SK-N-SH (cell line): ENCODE results near the gene PI3. TPM values are rescaled to one million over a fixed set of nuclear protein-coding genes. Genes with fewer than 3 reads are reported as not detected.

Experiments used
- CTCF ChIA-PET: fragments of 300-600, 350-600 bp; formaldehyde crosslinking; extraction: SDS; loops from one replicate; lab custom pipeline; 2021; lab: Yijun Ruan, JAX
- POLR2A ChIA-PET: fragments of 350-600 bp; sonication (Branson Sonifier 250); formaldehyde crosslinking; extraction: SDS; loops from one replicate; lab custom pipeline; 2020; ENCODE audit warnings: antibody characterized with exemption, inconsistent platforms; lab: Yijun Ruan, JAX
- DNase-seq: peaks from one replicate; pipeline ENCODE4 v3.0.0; 2012
- H2AFZ ChIP-seq: fragments of 200-600 bp; sonication (generic); 2 replicates; pipeline ENCODE4 v1.8.1; 2016; ENCODE audit warnings: antibody characterized with exemption, mild to moderate bottlenecking, low read depth
- H3F3A ChIP-seq: fragments of 200-600 bp; sonication (generic); replicated peaks from 2 replicates; pipeline ENCODE3; 2016; ENCODE audit warnings: antibody characterized with exemption, mild to moderate bottlenecking; ENCODE audit not compliant: insufficient read depth
- H3K27ac ChIP-seq, 2 experiments: fragments of 200-500 bp in 1 of 2; fragments of 200-600 bp in 1 of 2; sonication (Bioruptor generic) in 1 of 2; sonication (generic), shearing (Covaris generic) in 1 of 2; 2 replicates each; pipeline versions ENCODE4 v1.5.1 to v1.6.1; 2014 to 2016; ENCODE audit warnings: low read depth in 2 of 2, inconsistent platforms in 1 of 2, low read length in 1 of 2, mild to moderate bottlenecking in 1 of 2, mixed read lengths in 1 of 2
- H3K27me3 ChIP-seq: fragments of 200-600 bp; sonication (generic), shearing (Covaris generic); 2 replicates; pipeline ENCODE4 v1.6.1; 2016; ENCODE audit warnings: mixed run types; ENCODE audit not compliant: insufficient read depth
- H3K36me3 ChIP-seq, 2 experiments: fragments of 200-500 bp in 1 of 2; fragments of 200-600 bp in 1 of 2; sonication (Bioruptor generic) in 1 of 2; sonication (generic) in 1 of 2; replicated peaks in 1 of 2; 2 replicates each; pipeline versions ENCODE3 to v1.5.1; 2014 to 2016; ENCODE audit warnings: low read length in 1 of 2, mild to moderate bottlenecking in 1 of 2; ENCODE audit not compliant: insufficient read depth in 2 of 2, control insufficient read depth in 1 of 2
- H3K4me1 ChIP-seq, 2 experiments: fragments of 200-500 bp in 1 of 2; fragments of 200-600 bp in 1 of 2; sonication (Bioruptor generic) in 1 of 2; sonication (generic), shearing (Covaris generic) in 1 of 2; 2 replicates each; pipeline versions ENCODE4 v1.5.1 to v1.6.1; 2014 to 2016; ENCODE audit warnings: low read depth in 1 of 2, low read length in 1 of 2, mixed run types in 1 of 2; ENCODE audit not compliant: insufficient read depth in 2 of 2, control insufficient read depth in 1 of 2
- H3K4me2 ChIP-seq: fragments of 200-600 bp; sonication (generic), shearing (Covaris generic); 2 replicates; pipeline ENCODE4 v1.6.1; 2017; ENCODE audit warnings: mixed run types
- H3K4me3 ChIP-seq, 2 experiments: fragments of 200-500 bp in 1 of 2; fragments of 200-600 bp in 1 of 2; sonication (Bioruptor generic) in 1 of 2; sonication (generic), shearing (Covaris generic) in 1 of 2; 2 replicates each; pipeline versions ENCODE4 v1.5.1 to v1.8.1; 2014 to 2016; ENCODE audit warnings: low read depth in 2 of 2, inconsistent platforms in 1 of 2, low read length in 1 of 2, mild to moderate bottlenecking in 1 of 2, mixed read lengths in 1 of 2, moderate library complexity in 1 of 2
- H3K79me2 ChIP-seq: fragments of 200-600 bp; sonication (generic); 2 replicates; pipeline ENCODE4 v1.8.1; 2017; ENCODE audit warnings: mild to moderate bottlenecking; ENCODE audit not compliant: insufficient read depth
- H3K9ac ChIP-seq: fragments of 200-600 bp; sonication (generic); 2 replicates; pipeline ENCODE4 v1.6.1; 2017; ENCODE audit warnings: mixed run types
- H3K9me2 ChIP-seq: fragments of 200-600 bp; sonication (generic); 2 replicates; pipeline ENCODE4 v1.6.1; 2017; ENCODE audit warnings: mixed run types
- H3K9me3 ChIP-seq: fragments of 200-600 bp; sonication (generic); 2 replicates; pipeline ENCODE4 v1.6.1; 2017; ENCODE audit warnings: mixed run types, mild to moderate bottlenecking, moderate library complexity
- H4K20me1 ChIP-seq: fragments of 200-600 bp; sonication (generic); 2 replicates; pipeline ENCODE4 v1.6.1; 2017; ENCODE audit warnings: mild to moderate bottlenecking, mixed run types; ENCODE audit not compliant: insufficient read depth
- ELF1 ChIP-seq: IDR thresholded peaks from 2 replicates; pipeline ENCODE4 v1.4.0; 2012
- EZH2phosphoT487 ChIP-seq: fragments of 200-600 bp; sonication (generic); IDR thresholded peaks from 2 replicates; pipeline ENCODE4 v1.6.1; 2017; ENCODE audit warnings: low read depth, mixed run types, mild to moderate bottlenecking, antibody characterized with exemption, moderate library complexity, borderline replicate concordance
- FOXM1 ChIP-seq: IDR thresholded peaks from 2 replicates; pipeline ENCODE4 v1.4.0; 2012; ENCODE audit warnings: low read depth, mild to moderate bottlenecking
- MEF2A ChIP-seq: IDR thresholded peaks from 2 replicates; pipeline ENCODE4 v1.4.0; 2012; ENCODE audit warnings: low read depth, borderline replicate concordance
- POLR2AphosphoS5 ChIP-seq: IDR thresholded peaks from 2 replicates; pipeline ENCODE4 v1.6.1; 2012; ENCODE audit warnings: low read depth, low read length
- RAD21 ChIP-seq: IDR thresholded peaks from 2 replicates; pipeline ENCODE4 v1.6.1; 2012; ENCODE audit warnings: mild to moderate bottlenecking, low read length
- RFX5 ChIP-seq: IDR thresholded peaks from 2 replicates; pipeline ENCODE4 v1.6.1; 2012; ENCODE audit warnings: mild to moderate bottlenecking, improper control_type of control experiment, low read length
- TEAD4 ChIP-seq: IDR thresholded peaks from 2 replicates; pipeline ENCODE4 v1.4.0; 2012; ENCODE audit warnings: mild to moderate bottlenecking, borderline replicate concordance; ENCODE audit not compliant: insufficient read depth
- WGBS: methylation state at CpG from one replicate; pipeline ENCODE4 v1.1.6; 2017; ENCODE audit warnings: low lambda C conversion rate; 5-methylcytosine and 5-hydroxymethylcytosine counted together
- polyA plus RNA-seq, 3 experiments: library from polyadenylated mRNA; depleted of rRNA; stranded (reverse); fragments of >200 nt; gene quantifications; 2 replicates each; pipeline ENCODE4 v1.2.3, GENCODE V29; 2012
- TF ChIP-seq, protein P1 (sequence below): IDR thresholded peaks from 2 replicates; pipeline ENCODE4 v1.4.0; 2012; ENCODE audit warnings: low read depth
- TF ChIP-seq, protein P2 (sequence below): IDR thresholded peaks from 2 replicates; pipeline ENCODE4; 2012

PI3 gene
- polyA plus RNA-seq, 1 of the 3 experiments (the other 2 are of a cell fraction): 0.12 TPM

DNA sequence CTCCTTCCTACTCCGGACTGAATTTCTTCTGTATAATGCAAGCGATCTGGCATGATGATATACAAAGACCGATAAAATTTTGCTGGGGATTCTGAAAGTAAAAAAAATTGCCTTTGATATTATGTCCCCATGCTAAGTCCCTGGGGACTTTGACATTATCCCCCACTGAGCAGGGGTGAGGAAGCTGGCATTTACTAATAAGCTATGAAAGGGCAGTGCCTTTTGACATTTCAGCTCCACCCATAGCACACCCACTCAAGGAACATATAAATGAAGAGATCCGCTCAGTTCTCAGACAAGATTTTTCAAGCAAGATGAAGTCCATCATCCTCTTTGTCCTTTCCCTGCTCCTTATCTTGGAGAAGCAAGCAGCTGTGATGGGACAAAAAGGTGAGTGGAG, 46.4 kb downstream of the PI3 start, which contains the start of gene SEMG2:
TSS of gene SEMG2 (plus strand) at position 298 of the 400 bp plus-strand sequence. CDS start at position 315, 17 bp downstream.
- no peaks in the 10 kb centered on the region for H3K9me3 ChIP-seq
- CTCF ChIA-PET: interaction anchor here (0.8 kb wide), 1 partner anchor 39 kb away, joined by 3 read pairs; no protein-coding TSS in a partner anchor

DNA sequence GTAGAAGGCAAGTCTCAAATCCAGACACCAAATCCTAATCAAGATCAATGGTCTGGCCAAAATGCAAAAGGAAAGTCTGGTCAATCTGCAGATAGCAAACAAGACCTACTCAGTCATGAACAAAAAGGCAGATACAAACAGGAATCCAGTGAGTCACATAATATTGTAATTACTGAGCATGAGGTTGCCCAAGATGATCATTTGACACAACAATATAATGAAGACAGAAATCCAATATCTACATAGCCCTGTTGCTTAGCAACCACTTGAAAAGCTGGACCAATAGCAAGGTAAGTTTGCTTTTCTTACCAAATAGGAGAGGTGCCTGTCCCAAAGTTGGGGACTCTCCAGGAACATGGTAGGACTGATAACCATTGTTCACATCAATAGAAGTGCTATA, 48.4 kb downstream of the PI3 start:
- Histone ChIP-seq H3K79me2 (no peaks in the 10 kb centered on the region), H2AFZ (no peak overlapping the region), H3K27me3 (peaks cover 12% of the 10 kb centered on the region; the same call in 1 of the 2 replicates), H4K20me1 (no peaks in the 10 kb centered on the region), H3K4me1 (no peaks in the 10 kb centered on the region), H3F3A (no peaks in the 10 kb centered on the region), H3K36me3 (no peaks in the 10 kb centered on the region), H3K9me3 (no peaks in the 10 kb centered on the region), H3K4me2 (no peak overlapping the region)
- CTCF ChIA-PET: no interaction called here
- DNase-seq: no peak
- TF ChIP-seq, protein P1, sequence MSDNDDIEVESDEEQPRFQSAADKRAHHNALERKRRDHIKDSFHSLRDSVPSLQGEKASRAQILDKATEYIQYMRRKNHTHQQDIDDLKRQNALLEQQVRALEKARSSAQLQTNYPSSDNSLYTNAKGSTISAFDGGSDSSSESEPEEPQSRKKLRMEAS: no peak
- TF ChIP-seq TEAD4 (no peak), RAD21 (no peak), POLR2AphosphoS5 (no peak), ELF1 (no peak), EZH2phosphoT487 (no peak), FOXM1 (no peak)
- TF ChIP-seq, protein P2, sequence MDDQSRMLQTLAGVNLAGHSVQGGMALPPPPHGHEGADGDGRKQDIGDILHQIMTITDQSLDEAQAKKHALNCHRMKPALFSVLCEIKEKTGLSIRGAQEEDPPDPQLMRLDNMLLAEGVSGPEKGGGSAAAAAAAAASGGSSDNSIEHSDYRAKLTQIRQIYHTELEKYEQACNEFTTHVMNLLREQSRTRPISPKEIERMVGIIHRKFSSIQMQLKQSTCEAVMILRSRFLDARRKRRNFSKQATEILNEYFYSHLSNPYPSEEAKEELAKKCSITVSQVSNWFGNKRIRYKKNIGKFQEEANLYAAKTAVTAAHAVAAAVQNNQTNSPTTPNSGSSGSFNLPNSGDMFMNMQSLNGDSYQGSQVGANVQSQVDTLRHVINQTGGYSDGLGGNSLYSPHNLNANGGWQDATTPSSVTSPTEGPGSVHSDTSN: no peak
- TF ChIP-seq, all 33 proteins: peak for 0
- Histone ChIP-seq H3K9ac (no peak overlapping the region), H3K4me3 (no peak overlapping the region), H3K9me2 (no peaks in the 10 kb centered on the region), H3K27ac (no peak overlapping the region)
- POLR2A ChIA-PET: no interaction called here

More for the DNA sequence above, 46.4 kb downstream of the PI3 start, which contains the start of gene SEMG2:
- no peaks in the 10 kb centered on the region for H3K4me1 ChIP-seq
- no peaks in the 10 kb centered on the region for H3K36me3 ChIP-seq
- DNase-seq: no peak
- POLR2A ChIA-PET: no interaction called here
- H3K4me3 ChIP-seq: no peak within 1 kb of the TSS
- TF ChIP-seq MEF2A: no peak
- TF ChIP-seq RFX5: no peak
- no peaks in the 10 kb centered on the region for H3K9me2 ChIP-seq
- no peak within 1 kb of the TSS for H3K4me2 ChIP-seq
- no peaks in the 10 kb centered on the region for H3F3A ChIP-seq
- peaks cover 10% of the 10 kb centered on the region; the same call in 1 of the 2 replicates for H3K27me3 ChIP-seq
- WGBS: 6% methylated on average over 4 of the region's 4 CpGs
- no peak within 1 kb of the TSS for H3K9ac ChIP-seq
- no peaks in the 10 kb centered on the region for H4K20me1 ChIP-seq
- no peaks in the 10 kb centered on the region for H3K79me2 ChIP-seq
- no peak within 1 kb of the TSS for H2AFZ ChIP-seq
- H3K27ac ChIP-seq: no peak within 1 kb of the TSS

Other genes with a start within 250 kb of the PI3 start
- 40.5 and 51.4 TPM in 2 replicates for gene TOMM34, start 214.5 kb upstream of the PI3 start, polyA plus RNA-seq (2012; rRNA removed)
- 11.4 and 17.2 TPM in 2 replicates for gene STK4, start 208.4 kb upstream of the PI3 start, polyA plus RNA-seq (2012; rRNA removed)
- 0.07 and 0.13 TPM in 2 replicates for gene KCNS1, start 73.8 kb upstream of the PI3 start, polyA plus RNA-seq (2012; rRNA removed)
- 0.08 and 0.11 TPM in 2 replicates for gene WFDC5, start 59.7 kb upstream of the PI3 start, polyA plus RNA-seq (2012; rRNA removed)
- gene WFDC12, start 50.4 kb upstream of the PI3 start, polyA plus RNA-seq (2012; rRNA removed): not detected in 2 replicates
- not detected in 2 replicates for gene SEMG1, start 32.1 kb downstream of the PI3 start, polyA plus RNA-seq (2012; rRNA removed)
- gene SEMG2, start 46.5 kb downstream of the PI3 start, polyA plus RNA-seq (2012; rRNA removed): not detected in 2 replicates
- not detected in 2 replicates for gene SLPI, start 79.7 kb downstream of the PI3 start, polyA plus RNA-seq (2012; rRNA removed)
- not detected in 2 replicates for gene RBPJL, start 131.9 kb downstream of the PI3 start, polyA plus RNA-seq (2012; rRNA removed)
- 0.13 and 0.16 TPM in 2 replicates for gene MATN4, start 133.4 kb downstream of the PI3 start, polyA plus RNA-seq (2012; rRNA removed)
- 131 and 192 TPM in 2 replicates for gene SDC4, start 173.5 kb downstream of the PI3 start, polyA plus RNA-seq (2012; rRNA removed)
- gene SYS1, start 188.3 kb downstream of the PI3 start, polyA plus RNA-seq (2012; rRNA removed): 26.5 and 26.9 TPM in 2 replicates
- not detected in 2 replicates for gene TP53TG5, start 203.4 kb downstream of the PI3 start, polyA plus RNA-seq (2012; rRNA removed)
- gene DBNDD2, start 233.4 kb downstream of the PI3 start, polyA plus RNA-seq (2012; rRNA removed): 22.4 and 24.5 TPM in 2 replicates
- gene PIGT, start 241.2 kb downstream of the PI3 start, polyA plus RNA-seq (2012; rRNA removed): 144 and 149 TPM in 2 replicates